HG02870 (cell line): ENCODE measurements around the gene GFI1.
"Not testable (repeated sequence)": the region's sequence is repeated elsewhere in the genome, so short reads cannot be mapped to it uniquely, and the experiment has no call there.

Experiments
- ATAC-seq: cut with Tn5 transposase; IDR thresholded peaks from one replicate; pipeline ENCODE4 v1.9.1; 2021; ENCODE audit warnings: mild to moderate bottlenecking, moderate library complexity; ENCODE audit not compliant: unreplicated experiment

GFI1 gene

GRCh38 chr1:92466683-92467352 lies 19.9 kb downstream of the GFI1 start:
- no peak for ATAC-seq

DNA sequence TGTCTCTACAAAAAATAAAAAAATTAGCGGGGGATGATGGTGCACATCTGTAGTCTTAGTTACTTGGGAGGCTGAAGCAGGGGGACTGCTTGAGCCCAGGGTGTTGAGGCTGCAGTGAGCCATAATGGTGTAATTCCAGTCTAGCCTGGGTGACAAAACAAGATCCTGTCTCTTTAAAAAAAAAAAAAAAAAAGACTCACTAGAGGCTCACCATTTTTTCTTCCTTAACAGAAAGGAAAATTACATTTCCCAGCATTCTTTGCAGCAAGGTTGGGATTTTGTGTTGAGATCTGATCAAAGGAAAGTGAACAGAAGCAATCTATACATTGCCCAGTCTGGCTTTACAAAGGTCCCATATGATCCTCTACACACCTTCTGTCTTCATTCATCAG lies 21.5 kb downstream of the GFI1 start:
- ATAC-seq: no peak

DNA sequence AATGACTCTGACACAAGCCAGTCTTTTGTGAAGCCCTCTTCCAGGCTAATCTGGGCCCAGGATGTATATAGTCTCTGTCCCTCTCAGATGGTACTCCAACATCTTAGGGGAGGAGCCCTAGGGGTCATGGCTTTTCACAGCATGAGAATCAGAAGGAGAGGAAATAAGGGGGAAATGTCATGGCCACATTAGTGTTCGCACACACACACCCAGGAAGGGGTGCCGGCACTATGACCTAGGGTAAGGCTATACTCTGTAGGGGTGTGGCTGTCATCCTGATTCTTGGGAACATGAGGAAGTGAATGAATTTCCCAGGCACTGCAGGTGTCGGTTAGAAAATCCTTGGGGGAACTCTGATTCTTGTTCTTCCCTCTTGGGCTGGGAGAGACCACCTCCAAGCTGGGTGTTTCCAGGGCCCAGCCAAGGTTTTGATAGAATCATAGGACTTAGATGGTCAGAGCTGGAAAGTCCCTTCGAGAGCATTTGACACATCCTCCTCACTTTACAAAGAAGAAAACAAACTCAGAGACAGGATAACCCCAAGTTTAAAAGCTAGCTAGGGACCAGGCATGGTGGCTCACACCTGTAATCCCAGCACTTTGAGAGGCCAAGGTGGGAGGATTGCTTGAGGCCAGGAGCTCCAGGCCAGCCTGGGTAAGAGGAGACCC lies 22.0 kb downstream of the GFI1 start:
- no peak for ATAC-seq

DNA sequence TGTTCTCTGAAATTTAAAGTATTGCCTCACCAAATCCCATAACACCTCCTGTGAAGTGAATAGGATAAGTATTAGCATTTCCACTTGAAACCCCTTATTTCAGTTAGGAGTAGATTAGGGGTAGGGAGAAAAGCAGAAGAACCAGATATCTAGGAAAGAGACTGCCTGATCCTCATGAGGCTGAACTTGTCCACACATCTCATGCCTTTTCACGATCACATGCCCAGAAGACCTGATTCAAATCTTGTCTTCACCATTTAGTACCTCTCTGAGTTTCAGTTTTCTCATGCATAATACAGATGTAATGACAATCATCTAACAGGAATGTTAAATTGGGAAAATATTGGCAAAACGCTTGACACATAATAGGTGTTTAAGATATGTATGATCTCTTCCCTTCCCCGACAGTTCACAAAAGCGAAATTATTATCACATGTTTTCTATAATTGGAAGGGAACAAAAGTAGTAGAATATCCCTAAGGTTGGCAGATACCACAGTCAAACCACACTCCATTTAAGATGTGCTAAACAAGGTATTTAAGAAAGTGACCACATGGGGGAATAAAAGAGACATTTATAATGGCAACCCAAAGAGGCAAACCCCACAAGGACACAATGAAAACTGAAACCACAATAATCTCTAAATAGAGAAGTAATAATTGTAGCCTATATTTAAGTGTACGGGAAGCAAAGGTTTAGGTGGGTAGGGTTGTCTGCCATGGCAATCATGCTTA lies 25.2 kb downstream of the GFI1 start:
- no peak for ATAC-seq

DNA sequence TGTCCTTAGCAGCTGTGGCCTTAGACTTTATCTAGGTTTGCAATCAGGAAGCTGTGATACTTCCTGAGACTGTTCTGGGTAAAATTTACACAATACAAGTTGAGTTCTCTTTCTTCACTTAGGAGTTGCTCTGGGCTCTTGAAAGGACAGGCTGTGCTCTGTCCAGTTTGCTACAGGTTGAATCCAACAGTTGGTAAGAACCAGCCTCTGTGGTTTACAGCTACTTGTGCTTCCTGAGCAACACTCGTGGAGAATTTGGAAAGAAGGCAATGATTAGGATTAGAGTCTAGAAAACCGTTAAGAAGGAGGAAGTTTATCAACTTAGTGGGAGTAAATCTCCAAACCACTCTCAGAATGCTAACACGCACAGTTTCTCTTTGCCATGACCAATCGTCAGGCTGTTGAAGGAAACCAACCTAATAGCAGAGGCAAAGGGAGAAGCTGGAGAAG lies 26.8 kb downstream of the GFI1 start:
- ATAC-seq: no peak

DNA sequence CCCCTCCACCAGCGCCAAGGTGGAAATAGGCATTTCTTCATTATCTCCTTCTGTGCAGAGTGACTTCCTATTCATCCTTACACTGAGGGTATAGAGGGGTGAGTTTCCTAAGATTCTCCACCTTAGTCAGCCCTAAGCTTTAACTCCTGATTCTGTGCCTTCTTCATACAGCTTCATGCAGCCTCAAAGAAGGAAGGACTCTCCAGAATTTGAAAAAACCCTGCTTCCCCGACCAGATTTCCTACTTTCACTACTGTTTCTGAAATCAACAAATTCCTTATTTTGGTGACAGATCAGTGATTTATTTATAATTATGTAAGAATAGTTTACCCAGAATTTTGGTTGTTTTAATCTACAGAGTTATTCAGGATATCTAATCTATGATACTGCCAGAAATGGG lies 28.6 kb downstream of the GFI1 start:
- ATAC-seq: no peak

DNA sequence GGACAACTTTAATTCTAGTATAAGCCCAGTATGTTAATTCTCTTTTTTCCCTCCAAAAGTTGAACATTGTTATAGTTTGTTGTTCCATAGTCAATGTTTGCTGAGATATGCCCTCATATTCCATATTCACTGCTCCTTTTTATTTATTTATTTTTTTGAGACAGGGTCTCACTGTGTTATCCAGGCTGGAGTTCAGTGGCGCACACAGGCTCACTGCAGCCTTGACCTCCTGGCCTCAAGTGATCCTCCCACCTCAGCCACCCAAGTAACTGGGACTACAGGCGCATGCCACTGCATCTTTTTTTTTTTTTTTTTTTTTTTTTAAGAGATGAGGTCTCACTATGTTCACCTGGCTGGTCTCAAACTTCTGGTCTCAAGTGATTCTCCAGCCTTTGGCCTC lies 38.7 kb downstream of the GFI1 start:
- ATAC-seq: no peak

DNA sequence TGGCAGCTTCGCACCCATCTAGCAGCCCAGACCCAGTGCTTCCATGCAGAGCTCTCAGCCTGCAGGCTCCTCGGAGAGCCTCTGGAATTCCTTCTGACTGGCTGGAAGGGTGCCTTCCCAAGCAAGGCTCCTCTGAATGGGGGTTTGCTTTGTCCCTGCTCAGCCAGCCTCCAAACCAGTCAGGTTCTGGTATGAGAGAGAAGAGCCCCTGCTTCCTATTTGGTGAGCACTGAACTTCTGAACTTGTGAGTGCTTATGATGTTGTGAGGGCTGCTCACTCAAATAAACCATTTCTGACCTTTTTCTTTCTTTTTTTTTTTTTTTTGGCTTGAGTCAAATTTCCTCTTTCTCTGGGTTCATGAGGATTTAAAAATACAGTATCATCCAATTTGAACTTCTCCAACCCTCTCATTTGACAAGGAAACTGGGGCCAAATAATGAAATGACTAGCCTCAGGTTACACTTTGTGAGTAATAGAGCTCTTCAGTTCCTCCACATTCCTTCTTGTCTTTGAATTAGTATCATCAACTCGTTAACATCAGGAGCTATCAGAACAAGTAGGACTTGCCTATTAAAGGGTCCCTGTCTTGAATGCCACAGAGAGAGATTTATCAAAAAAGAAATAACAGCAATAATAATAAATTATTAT lies 39.6 kb downstream of the GFI1 start:
- ATAC-seq: no peak

DNA sequence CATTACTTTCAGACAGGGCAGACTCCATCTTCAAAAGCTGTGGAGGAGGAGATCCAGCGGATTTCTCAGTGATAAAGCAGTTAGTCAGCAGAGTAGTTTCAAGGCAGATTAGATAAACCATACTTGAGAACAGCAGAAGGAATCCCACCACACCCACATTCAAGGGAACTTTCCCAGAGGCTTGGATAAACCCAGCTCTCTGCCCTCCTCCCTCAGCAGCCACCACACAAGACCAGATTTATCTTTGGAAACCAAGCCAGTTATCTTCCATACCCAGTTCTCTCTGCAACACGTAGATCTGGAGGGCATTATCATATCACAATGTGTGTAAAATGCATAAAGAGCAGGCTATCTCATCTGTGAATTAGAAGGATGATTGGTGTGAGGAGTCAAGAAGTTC lies 40.2 kb downstream of the GFI1 start:
- ATAC-seq: no peak

GRCh38 chr1:92445865-92446264 lies 40.9 kb downstream of the GFI1 start:
- ATAC-seq: no peak

DNA sequence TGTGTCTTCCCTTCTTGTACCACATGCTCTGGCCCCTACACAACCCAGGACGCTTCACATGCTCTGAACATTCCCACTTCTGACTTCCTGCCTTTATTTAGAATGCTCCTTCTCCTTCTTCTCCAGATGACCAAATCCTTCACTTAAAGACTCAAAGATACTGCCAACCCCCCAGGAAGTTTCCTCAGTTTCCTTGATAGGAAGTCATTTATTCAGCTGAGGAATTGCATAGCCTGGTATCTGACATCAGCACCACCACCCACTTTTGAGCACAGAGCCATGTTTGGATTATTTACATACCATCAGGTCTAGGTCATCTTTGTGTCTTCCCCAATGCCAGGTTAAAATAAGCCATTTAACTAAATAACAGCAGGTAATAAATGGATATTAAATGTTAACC lies 42.4 kb downstream of the GFI1 start:
- no peak for ATAC-seq

DNA sequence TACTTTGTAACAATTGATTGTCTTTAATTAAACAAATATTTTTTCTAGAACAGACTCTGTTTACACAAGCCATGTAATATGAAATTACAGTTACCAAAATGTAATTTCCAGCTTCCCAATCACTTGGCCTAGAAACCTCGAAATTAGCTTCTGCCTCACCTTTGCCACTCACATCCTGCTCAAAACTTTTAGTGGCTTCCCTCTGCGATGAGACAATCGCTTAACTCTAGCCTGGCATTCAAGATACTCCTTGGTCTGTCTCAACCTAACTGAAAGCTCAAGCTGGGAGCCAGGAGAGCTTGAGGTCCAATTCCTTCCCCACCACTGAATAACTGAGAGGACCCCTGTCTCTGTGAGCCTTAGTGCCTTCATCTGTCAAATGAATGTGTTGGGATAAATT lies 42.8 kb downstream of the GFI1 start:
- ATAC-seq: no peak

- ATAC-seq: no peak
These were observed 44.4 kb downstream of the GFI1 start for GRCh38 chr1:92442351-92442750.

GRCh38 chr1:92441697-92442342 lies 44.9 kb downstream of the GFI1 start:
- no peak for ATAC-seq

DNA sequence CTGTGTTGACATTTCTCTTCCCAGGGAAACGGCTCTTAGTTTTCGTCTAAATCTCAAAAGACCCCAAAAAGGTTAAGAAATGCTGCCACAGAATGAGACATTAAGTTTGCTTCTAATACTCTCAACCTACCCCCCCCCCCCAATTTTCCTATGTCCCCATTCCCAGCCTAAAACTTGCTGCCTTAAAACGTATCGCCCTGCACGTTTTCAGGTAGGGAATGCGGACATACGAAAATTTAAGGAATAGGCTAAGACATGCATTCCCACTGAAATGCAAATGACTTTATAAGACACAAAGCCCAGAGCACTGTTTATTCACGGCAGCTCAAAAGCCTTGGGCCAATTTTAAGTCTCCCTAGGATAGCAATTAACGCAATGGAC lies 45.4 kb downstream of the GFI1 start:
- ATAC-seq: no peak

- no peak for ATAC-seq
These were observed 47.4 kb downstream of the GFI1 start for GRCh38 chr1:92439291-92439690.

- not testable (repeated sequence) for ATAC-seq
These were observed 52.2 kb downstream of the GFI1 start for GRCh38 chr1:92434572-92434971.

- no peak for ATAC-seq
These were observed 56.7 kb downstream of the GFI1 start for GRCh38 chr1:92430030-92430429.

DNA sequence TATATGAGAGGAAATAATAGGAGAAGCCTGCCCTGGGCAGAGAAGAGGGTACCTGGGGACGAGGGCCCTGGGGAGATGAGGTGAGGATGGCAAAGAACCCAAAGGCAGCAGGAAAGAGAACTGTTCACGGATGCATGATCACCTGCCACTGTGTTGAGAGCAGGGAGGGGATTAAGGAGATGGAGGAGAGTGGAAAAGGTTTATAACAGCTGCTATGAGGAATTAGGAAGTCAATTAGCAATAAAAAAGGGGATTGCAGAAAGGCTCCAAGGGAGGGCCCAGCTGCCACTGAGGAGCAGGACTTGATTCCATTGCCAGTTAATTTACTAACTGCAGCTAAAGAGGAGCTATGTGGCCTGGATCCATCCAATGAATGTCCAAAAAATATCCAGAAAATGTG lies 61.1 kb downstream of the GFI1 start:
- no peak for ATAC-seq
